HG02885 (cell line): Measurements from ENCODE around the gene RAE1.
"Not testable (repeated sequence)": the region's sequence is repeated elsewhere in the genome, so short reads cannot be mapped to it uniquely, and the experiment has no call there.

Source experiments
- ATAC-seq: cut with Tn5 transposase; IDR thresholded peaks from one replicate; pipeline ENCODE4 v1.9.1; 2021; ENCODE audit warnings: mild to moderate bottlenecking; ENCODE audit not compliant: unreplicated experiment, poor library complexity

RAE1 gene

DNA sequence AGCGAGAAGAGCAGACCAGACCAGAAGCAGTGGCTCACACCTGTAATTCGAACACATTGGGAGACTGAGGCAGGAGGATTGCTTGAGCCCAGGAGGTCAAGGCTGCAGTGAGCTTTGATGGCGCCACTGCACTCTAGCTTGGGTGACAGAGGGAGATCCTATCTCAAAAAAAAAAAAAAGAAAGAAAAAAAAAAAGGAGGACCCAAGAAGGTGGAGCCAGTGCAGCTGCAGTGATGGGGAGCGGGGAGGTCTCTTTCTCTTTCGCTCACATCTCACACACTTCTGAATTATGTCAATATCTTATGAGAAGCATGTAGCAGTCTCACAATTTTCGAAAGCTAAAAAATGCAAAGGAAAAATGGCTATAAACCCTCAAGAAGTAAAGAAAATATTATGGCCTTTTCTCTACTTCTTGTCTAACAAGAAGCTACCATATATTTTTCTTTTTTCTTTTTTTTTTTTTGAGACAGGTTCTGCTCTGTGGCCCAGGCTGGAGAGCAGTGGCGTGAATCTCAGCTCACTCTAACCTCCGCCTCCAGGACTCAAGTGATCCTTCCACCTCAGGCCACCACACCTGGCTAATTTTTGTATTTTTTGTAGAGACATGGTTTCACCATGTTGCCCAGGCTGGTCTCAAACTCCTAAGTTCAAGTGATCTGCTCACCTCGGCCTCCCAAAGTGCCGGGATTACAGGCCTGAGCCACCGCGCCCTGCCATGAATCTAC lies 25.3 kb upstream of the RAE1 start:
- ATAC-seq, result no peak

GRCh38 chr20:57326667-57327455 lies 24.2 kb upstream of the RAE1 start:
- no peak for ATAC-seq

GRCh38 chr20:57327820-57328219 lies 23.2 kb upstream of the RAE1 start:
- ATAC-seq, result no peak

GRCh38 chr20:57329608-57330221 lies 21.3 kb upstream of the RAE1 start, which contains the start of gene SPO11:
Gene SPO11 (plus strand): TSS chr20:57329803. CDS start chr20:57329868, 65 bp downstream.
- no peak for ATAC-seq

GRCh38 chr20:57330998-57331397 lies 20.1 kb upstream of the RAE1 start:
- ATAC-seq, result no peak

DNA sequence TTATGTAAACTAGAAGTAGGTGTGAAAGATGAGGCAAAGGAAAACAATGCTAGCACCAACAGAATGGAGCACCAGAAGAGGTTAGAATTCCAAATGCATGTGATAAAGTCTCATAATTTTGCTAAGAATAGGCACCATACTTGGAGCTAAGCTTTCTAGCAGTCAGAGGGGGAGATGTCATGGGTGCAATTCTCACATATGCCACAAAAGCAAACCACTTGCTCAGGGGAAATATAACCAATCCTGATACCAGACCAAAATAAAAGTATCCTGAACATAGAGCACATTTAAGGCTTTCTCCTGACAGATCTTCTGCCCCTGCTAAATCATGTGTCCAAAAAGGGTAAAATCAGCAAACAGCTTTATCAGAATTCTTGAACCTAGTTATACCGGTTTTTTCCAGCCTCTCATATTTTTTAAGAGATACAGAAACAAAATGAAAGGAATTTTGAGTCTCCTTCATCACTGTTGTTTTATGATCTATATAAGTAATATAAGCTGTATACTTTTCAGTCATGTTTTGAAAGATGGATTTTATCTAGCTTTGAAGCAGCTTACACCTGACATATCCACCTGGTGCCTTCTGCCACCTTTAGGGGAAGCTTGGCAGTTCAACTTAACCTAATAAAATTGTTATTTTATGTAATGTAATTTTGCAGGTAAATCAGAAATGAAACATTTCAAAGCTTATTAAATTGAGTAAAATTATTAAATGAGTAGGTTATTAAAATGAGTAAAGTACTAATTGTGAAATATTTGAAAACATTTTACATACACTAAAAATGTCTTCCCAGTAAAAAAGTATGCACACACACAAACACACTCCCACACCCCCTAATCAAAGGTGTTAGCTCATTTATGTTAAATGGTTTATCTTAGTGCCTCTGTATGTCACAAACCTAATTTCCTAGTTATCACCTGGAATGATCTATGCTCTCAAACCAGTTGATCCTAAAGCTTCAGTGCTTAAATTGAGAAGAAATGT lies 18.7 kb upstream of the RAE1 start:
- no peak for ATAC-seq

- no peak for ATAC-seq
Observed at GRCh38 chr20:57335392-57335791, 15.7 kb upstream of the RAE1 start.

- no peak for ATAC-seq
Observed at GRCh38 chr20:57341663-57342062, 9.4 kb upstream of the RAE1 start.

GRCh38 chr20:57342829-57343228 lies 8.2 kb upstream of the RAE1 start:
- no peak for ATAC-seq

DNA sequence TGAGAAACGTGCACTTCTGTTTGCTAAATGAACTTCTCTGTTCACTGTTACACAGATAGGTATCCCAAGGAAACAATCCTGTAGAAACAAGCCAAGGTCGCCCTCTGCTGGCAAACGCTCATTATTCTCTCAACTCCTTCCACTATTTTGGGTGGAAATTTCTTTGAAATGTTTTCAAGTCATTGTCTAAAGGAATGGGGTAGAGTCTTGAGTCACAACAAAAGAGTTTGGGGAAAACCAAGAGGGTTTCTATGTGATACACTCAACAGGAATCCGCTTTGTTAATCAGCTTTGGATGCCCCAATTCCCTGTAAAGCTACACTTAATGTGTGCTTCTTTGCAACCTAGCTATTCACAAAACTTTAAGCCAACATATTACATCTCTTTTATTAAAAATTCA lies 4.6 kb upstream of the RAE1 start:
- no peak for ATAC-seq

DNA sequence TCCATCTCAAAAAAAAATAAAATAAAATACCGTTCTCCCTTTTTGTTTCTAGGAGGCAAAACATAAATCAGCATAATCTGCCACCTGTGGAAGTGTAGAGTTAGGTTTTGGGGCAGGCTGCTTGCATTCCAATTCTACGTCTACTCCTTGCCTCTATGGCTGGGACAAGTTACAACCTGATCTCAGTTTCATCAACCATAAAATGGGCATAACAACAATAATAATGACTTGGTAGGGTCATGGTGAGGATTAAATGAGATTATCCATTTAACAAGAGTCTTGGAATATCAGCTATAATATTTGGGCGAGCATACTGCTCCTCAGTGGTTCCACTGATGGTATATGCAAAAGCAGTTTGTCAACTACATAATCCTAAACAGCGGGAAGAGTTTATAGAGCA lies 3.7 kb upstream of the RAE1 start:
- ATAC-seq, result no peak

- ATAC-seq, result not testable (repeated sequence)
Observed at GRCh38 chr20:57348200-57348921, 2.7 kb upstream of the RAE1 start.

DNA sequence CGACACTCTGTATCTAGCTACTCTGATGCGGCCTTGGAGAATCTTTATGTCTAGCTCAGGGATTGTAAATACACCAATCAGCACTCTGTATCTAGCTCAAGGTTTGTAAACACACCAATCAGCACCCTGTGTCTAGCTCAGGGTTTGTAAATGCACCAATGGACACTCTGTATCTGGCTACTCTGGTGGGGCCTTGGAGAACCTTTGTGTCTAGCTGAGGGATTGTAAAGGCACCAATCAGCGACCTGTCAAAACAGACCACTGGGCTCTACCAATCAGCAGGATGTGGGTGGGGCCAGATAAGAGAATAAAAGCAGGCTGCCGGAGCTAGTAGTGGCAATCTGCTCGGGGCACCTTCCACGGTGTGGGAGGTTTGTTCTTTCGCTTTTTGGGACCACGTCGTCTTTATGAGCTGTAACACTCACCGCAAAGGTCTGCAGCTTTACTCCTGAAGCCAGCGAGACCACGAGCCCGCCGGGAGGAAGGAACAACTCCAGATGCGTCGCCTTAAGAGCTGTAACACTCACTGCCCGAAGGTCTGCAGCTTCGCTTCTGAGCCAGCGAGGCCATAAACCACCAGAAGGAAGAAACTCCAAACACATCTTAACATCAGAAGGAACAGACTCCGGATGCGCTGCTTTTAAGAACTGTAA lies 2.0 kb upstream of the RAE1 start:
- not testable (repeated sequence) for ATAC-seq

DNA sequence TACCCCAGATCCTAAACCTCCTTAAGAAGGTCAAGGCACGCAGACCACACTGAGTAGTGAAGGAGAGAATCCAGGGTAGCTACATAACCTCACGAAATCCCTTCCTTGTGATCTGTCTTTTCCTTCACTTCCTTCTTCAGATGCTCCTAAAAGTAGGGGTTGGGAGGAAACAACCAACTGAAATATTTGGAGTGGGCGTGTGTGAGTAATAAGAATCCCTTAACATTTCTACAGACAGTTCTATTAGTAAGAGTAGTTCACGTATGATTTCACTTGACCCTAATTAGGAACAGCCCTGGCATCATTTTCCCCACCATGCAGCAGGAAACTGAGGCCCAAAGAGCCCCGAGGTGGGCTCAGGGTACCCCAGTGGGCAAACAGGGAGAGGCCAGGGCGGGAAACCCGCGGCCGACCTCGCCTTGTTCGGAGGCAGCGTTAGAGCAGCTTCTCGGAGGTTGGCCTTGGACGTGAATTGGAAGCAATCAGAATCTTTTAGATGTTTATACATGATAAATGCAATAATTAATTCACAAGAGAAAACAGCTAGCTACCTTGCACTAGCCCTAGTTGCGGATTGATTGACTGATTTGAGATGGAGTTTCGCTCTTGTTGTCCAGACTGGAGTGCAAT lies 859 bp upstream of the RAE1 start:
- ATAC-seq, result no peak

- not testable (repeated sequence) for ATAC-seq
Observed at GRCh38 chr20:57350726-57351041, 371 bp upstream of the RAE1 start.

DNA sequence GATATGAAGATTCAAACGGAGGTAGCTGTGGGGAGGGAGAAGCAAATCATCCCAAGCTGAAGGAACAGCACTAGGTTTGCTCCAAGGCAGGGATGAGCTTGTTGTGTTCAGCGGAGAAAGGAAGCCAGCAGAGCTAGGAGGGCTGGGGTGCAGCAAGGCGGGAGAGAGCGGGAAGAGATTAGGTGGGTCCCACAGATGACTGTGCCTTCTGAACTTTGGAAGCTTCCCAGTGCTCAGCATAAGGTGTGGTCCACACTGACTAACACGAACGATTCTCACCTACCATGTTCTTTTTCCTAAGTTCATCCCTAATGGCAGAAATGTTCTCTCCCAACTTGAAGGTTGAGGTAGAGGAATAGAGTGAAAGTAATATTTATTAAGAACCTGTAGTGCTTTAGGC lies 1.2 kb downstream of the RAE1 start:
- no peak for ATAC-seq

GRCh38 chr20:57353351-57353750 lies 2.3 kb downstream of the RAE1 start:
- ATAC-seq, result no peak

DNA sequence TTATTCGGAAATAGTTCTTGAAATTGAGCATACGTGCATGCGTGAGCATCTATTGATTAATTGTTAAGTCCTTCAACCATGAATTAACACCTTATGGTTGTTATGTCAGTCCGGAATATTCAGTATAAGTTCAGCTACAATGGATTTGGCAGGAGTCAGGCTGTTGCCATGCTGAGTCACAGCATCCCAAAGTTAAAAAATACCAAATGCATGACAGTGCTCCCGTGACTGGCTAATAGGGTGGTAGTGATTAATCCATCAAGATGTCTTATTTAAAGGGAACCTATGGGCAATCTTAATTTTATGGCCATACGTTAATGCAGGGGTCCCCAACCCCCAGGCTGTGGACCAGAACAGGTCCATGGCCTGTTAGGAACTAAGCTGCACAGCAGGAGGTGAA lies 10.5 kb downstream of the RAE1 start:
- no peak for ATAC-seq

DNA sequence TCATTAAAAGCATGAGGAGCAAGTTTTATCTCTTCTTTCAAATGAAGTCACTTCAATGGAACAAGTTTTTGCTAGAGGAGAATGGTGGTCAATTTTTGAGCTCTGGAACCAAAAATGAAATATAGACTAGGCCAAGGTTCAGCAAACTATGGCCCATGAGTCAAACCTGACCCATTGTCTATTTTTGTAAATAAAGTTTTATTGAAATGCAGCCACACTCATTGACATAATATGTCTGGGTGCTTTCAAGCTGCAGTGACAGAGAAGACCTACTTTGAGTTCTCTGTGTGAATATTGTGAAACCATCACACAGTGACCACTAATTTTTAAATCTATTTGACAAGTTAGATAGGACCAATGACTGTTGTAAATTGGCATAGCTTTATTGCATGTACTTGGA lies 13.4 kb downstream of the RAE1 start:
- no peak for ATAC-seq
